IPS-NIHi7 (cell line): ENCODE data around the gene CLSTN3.

ENCODE experiments used
- DNase-seq: peaks from one replicate; pipeline ENCODE4 v3.0.0; 2012; ENCODE audit warnings: mixed read lengths; ENCODE audit errors: extremely low spot score

Gene CLSTN3

GRCh38 chr12:7129872-7130691, at the start of gene CLSTN3:
Gene CLSTN3, plus strand, starts transcription at chr12:7130371. Its CDS starts 278 bp downstream, at chr12:7130649.
- peak; percentile 100 for DNase-seq

GRCh38 chr12:7081037-7081436, 49.1 kb upstream of the CLSTN3 start:
- no peak for DNase-seq

GRCh38 chr12:7083125-7083524, 47.0 kb upstream of the CLSTN3 start:
- DNase-seq: no peak

- no peak for DNase-seq
Observed at GRCh38 chr12:7089196-7089871, 40.8 kb upstream of the CLSTN3 start.

- peak; percentile 40 for DNase-seq
Observed at GRCh38 chr12:7090222-7090998, 39.8 kb upstream of the CLSTN3 start.

- DNase-seq: no peak
Observed at GRCh38 chr12:7091171-7091570, 39.0 kb upstream of the CLSTN3 start.

- no peak for DNase-seq
Observed at GRCh38 chr12:7091660-7092228, 38.4 kb upstream of the CLSTN3 start.

GRCh38 chr12:7092229-7092985, 37.8 kb upstream of the CLSTN3 start, which contains the start of gene C1R:
Gene C1R, minus strand, starts transcription at chr12:7092445. Its CDS starts 57 bp downstream, at chr12:7092388.
- peak; percentile 76 for DNase-seq

- DNase-seq: no peak
Observed at GRCh38 chr12:7092986-7093460, 37.1 kb upstream of the CLSTN3 start.

GRCh38 chr12:7093486-7093885, 36.7 kb upstream of the CLSTN3 start:
- DNase-seq: no peak

- no peak for DNase-seq
Observed at GRCh38 chr12:7093892-7094291, 36.3 kb upstream of the CLSTN3 start.

GRCh38 chr12:7096006-7096932, 33.9 kb upstream of the CLSTN3 start:
- no peak for DNase-seq

GRCh38 chr12:7096979-7097378, 33.2 kb upstream of the CLSTN3 start:
- no peak for DNase-seq

- no peak for DNase-seq
Observed at GRCh38 chr12:7099290-7099996, 30.7 kb upstream of the CLSTN3 start.

- no peak for DNase-seq
Observed at GRCh38 chr12:7100239-7100638, 29.9 kb upstream of the CLSTN3 start.

GRCh38 chr12:7101047-7101693, 29.0 kb upstream of the CLSTN3 start:
- no peak for DNase-seq

GRCh38 chr12:7101694-7102131, 28.5 kb upstream of the CLSTN3 start:
- DNase-seq: no peak

GRCh38 chr12:7102582-7102981, 27.6 kb upstream of the CLSTN3 start:
- DNase-seq: no peak
